AG09309 (cell line): ENCODE measurements around the gene SPATA12.
A peak's percentile ranks its signal among the peaks of the same experiment; 100 is the strongest.

Experiments used
- DNase-seq: peaks from one replicate; pipeline ENCODE4 v3.0.0-alpha.2; 2010; ENCODE audit warnings: low read depth
- H3K4me3 ChIP-seq: 2 replicates; pipeline ENCODE4 v1.5.1; 2011; ENCODE audit warnings: mild to moderate bottlenecking, low read depth, low read length, moderate library complexity; ENCODE audit not compliant: control insufficient read depth
- TF ChIP-seq, protein P1 (sequence below): IDR thresholded peaks from 2 replicates; pipeline ENCODE4 v1.5.1; 2011; ENCODE audit warnings: mild to moderate bottlenecking, low read depth, low read length, inconsistent platforms; ENCODE audit not compliant: insufficient read depth, control insufficient read depth; ENCODE audit errors: missing control alignments

Gene SPATA12

DNA sequence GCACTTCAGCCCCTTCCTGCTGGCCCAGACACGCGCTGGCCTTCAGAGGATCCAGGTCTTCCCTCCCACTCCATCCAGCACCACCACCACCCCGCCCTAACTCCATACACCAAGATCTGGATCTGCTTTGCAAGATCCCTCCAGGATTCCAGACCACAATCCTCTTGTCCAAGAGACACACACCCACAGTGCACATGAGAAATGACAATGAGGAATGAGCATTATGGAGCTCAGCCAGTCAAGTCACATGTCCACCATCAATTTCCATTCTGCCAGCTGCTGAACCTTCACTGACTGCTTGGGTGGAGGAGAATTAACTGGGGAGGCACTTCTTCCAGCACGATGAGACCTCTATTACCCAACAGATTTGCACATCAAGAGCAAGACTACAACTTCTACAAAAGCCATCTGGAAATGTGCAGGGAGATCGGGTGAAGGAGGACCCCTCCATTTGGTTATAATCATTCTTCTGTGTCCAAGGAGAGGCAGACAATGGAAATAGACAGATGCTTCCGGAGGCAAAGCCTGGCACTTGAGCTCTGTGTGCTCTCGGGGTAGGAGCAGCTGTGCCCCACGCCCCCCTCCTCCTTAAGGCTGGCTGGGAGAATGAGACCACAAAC is 12.3 kb upstream of the SPATA12 start:
- TF ChIP-seq, protein P1, sequence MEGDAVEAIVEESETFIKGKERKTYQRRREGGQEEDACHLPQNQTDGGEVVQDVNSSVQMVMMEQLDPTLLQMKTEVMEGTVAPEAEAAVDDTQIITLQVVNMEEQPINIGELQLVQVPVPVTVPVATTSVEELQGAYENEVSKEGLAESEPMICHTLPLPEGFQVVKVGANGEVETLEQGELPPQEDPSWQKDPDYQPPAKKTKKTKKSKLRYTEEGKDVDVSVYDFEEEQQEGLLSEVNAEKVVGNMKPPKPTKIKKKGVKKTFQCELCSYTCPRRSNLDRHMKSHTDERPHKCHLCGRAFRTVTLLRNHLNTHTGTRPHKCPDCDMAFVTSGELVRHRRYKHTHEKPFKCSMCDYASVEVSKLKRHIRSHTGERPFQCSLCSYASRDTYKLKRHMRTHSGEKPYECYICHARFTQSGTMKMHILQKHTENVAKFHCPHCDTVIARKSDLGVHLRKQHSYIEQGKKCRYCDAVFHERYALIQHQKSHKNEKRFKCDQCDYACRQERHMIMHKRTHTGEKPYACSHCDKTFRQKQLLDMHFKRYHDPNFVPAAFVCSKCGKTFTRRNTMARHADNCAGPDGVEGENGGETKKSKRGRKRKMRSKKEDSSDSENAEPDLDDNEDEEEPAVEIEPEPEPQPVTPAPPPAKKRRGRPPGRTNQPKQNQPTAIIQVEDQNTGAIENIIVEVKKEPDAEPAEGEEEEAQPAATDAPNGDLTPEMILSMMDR: no peak
- H3K4me3 ChIP-seq: no peak overlapping the region
- DNase-seq: peak; percentile 32

DNA sequence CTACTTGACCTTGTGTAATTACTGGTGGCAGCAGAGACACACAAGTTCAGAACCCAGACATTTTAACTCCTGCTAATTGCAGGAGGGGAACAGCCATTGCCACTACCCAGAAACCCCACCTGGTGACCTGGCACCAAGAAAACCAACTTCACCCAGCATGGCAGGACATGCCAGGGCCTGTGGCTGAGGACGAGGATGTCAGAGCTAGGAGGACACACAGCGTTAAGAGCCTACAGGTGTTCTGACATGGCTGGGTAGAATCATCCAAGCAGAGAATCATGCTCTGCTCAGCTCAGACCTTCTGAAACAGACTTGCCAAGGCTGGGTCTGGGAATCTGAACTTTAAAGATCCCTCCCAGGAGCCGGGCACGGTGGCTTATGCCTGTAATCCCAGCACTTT is 11.7 kb upstream of the SPATA12 start:
- H3K4me3 ChIP-seq: no peak overlapping the region
- DNase-seq: no peak
- TF ChIP-seq, protein P1: no peak

DNA sequence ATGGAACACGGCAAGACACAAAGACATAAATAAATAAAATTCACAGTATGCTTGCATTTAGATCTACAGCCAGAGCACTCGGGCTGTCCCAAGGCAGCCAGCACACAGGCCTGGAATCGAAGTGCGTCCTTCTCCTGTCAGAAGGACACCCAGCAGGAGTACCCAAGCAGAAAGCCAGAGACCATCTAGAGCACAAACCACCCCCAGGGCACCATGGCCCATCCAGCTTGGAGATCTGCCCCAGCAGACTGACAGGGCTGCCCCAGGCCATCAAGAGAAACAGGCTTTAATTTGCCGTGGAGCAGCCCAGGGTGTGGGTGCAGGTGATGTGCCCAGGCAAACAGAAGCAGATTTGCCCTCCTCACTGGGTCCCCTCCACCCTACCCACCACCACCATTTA is 7.8 kb upstream of the SPATA12 start:
- TF ChIP-seq, protein P1: no peak
- H3K4me3 ChIP-seq: no peak overlapping the region
- no peak for DNase-seq

DNA sequence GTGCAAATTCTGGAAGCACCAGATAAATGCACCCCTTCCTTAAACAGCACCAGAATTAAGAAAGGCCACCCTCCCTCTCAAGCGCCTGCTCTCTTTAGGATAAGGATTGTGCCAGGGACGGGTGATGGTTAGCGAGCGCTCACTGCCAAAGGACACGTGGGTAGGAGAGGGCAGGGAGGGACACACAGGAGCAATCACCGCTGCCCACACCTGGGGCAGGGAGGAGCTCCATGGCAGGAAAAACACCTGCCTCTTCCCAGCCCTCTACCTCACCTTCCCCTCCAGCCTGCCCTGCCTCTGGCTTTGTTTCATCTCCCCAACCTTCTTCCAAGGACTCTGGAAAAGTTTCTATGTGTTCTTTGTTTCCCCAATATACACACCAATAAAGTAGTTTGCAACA is 7.3 kb upstream of the SPATA12 start:
- H3K4me3 ChIP-seq: no peak overlapping the region
- TF ChIP-seq, protein P1: no peak
- DNase-seq: no peak

DNA sequence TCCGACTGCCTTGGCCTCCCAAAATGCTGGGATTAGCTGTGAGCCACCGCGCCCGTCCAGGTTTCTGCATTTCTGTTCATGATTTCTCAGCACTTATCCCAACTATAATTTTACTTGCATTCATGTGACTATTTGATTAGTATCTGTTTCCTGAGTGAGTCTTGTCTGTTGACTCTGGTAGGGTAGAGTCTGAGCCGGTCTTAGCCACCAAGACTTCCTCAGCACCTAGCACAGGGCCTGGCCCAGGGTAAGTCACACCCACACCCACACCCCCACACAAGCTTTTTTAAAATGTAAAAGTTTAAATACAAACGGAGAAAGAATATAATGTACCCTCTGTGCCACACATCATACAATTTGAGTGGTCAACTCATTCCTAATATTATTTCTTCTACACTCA is 3.1 kb upstream of the SPATA12 start:
- no peak overlapping the region for H3K4me3 ChIP-seq
- DNase-seq: no peak
- TF ChIP-seq, protein P1: no peak

DNA sequence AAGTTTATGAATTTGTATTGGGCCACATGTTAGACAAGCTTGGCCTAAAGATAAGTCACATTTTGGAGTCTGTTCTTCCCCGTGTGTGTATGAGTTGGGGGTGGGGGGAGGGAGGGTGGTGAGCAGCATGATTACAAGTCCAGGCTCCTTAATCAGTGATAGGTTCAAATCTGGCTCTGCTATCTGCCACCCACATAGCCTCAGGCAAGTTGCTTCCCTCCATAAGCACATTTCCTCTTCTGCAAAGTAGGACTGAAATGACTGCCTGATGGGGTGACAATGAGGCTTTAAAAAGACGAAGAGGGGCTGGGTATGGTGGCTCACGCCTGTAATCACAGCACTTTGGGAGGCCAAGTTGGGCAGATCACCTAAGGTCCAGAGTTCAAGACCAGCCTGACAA is 1.1 kb upstream of the SPATA12 start:
- TF ChIP-seq, protein P1: no peak
- no peak for DNase-seq
- no peak overlapping the region for H3K4me3 ChIP-seq

DNA sequence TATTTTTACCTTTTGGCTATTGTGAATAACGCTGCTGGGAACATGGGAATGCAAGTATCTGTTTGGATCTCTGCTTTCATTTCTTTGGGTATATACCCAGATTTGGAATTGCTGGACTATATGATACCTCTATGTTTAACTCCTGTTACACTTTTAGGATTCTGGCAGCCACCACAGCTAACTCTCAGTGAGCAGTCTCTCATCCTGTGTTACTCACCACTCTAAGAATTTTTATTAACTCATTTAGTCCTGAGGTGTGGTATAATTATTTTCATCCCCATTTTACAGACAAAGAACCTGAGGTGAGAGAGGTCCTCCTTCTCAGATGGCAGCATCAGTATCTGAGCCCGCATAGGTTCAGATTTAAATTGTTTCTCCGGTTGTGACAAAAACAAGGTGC is 1.1 kb downstream of the SPATA12 start:
- TF ChIP-seq, protein P1: no peak
- H3K4me3 ChIP-seq: no peak overlapping the region
- no peak for DNase-seq
